ENCODE data around the gene ATP6V1G1.

The ATP6V1G1 gene

DNA sequence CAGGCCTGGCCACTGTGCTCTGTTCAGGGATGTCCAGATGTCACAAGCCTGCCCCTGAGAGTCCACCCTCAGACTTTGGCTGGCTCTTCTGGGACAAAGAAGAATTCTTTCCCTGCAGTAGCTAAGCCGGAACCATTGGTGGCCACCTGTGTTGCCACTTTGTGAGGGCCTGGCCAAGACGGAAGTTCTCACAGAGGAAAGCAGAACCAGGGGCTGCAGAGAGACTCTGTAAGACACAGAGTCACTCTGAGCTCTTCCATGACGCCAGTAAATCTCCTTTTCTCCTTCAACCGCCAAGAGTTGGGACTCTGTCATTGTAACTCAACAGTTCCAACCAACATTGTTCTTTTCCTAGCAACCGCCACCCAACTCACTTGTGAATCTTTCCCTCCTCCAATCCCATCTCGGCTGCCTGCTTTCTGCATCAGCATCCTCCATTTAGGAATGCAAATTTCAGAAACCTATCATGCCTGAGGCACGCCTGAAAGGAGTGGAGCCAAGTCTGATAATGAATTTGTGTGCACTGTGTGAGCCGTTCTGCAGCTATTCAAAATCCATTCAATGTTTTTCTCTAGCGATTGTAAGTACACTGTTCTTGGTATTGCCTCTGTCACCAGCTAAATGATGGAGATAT, 37.8 kb upstream of the ATP6V1G1 start:
- TF ChIP-seq SIN3A (IDR thresholded peaks at IDR 0.05; ENCODE audit: borderline replicate concordance, insufficient read depth, low read length) (no peak), FOXP2 (optimal IDR thresholded peaks at IDR 0.05; ENCODE audit: borderline replicate concordance, extremely low read depth, extremely low read length, insufficient read depth) (no peak), TAF1 (IDR thresholded peaks at IDR 0.05; ENCODE audit: borderline replicate concordance, insufficient read depth, low read length) (no peak)

DNA sequence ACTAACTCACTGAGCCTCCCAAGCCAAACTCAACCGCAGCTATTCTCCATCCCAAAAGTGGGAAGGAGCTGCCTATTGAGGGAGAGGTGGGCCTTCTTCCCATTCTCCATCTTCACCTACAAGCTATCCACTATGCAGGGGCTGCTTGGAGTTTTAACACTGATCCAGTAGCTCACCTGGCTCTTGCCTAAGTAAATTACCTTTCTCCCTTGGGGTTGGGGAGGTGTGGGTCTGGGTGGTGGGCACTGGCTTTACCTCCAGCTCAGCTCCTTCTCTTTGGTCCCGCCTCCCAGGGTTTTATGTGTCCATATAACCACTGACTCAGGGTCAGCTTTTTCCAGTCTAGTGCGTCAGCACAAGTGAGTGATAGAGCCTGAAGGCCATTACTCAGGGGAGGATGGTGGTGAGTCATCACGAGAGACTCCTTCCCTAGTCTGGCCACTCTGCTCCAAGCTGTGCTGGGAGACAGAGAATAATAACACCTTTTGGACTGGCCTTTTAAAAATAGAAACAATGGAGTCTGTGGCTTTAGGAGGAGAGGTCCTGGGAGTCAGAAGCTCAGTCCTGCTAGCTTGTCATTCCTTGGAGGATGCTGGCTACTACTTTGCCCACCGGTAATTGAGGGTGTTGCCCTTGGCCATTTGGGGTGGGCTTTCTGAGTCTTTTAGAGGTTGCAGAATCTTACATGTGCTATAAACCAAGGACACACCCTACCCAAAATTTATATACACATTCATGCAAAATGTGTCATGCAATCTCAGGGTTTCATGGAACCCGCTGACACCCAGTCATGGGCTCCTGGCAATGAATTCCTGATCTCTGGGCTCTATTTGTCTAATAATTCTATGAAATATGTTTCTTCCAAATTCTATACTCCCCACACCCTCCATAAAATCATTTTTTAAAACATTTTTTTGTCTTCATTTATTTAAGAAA, 35.6 kb upstream of the ATP6V1G1 start:
- TF ChIP-seq POLR2AphosphoS5 (IDR thresholded peaks at IDR 0.05; ENCODE audit: low read depth, low read length) (no peak), FOXP2 (optimal IDR thresholded peaks at IDR 0.05; ENCODE audit: borderline replicate concordance, extremely low read depth, extremely low read length, insufficient read depth) (no peak), TAF1 (IDR thresholded peaks at IDR 0.05; ENCODE audit: borderline replicate concordance, insufficient read depth, low read length) (no peak), SIN3A (IDR thresholded peaks at IDR 0.05; ENCODE audit: borderline replicate concordance, insufficient read depth, low read length) (no peak)
- TF ChIP-seq, protein P1, sequence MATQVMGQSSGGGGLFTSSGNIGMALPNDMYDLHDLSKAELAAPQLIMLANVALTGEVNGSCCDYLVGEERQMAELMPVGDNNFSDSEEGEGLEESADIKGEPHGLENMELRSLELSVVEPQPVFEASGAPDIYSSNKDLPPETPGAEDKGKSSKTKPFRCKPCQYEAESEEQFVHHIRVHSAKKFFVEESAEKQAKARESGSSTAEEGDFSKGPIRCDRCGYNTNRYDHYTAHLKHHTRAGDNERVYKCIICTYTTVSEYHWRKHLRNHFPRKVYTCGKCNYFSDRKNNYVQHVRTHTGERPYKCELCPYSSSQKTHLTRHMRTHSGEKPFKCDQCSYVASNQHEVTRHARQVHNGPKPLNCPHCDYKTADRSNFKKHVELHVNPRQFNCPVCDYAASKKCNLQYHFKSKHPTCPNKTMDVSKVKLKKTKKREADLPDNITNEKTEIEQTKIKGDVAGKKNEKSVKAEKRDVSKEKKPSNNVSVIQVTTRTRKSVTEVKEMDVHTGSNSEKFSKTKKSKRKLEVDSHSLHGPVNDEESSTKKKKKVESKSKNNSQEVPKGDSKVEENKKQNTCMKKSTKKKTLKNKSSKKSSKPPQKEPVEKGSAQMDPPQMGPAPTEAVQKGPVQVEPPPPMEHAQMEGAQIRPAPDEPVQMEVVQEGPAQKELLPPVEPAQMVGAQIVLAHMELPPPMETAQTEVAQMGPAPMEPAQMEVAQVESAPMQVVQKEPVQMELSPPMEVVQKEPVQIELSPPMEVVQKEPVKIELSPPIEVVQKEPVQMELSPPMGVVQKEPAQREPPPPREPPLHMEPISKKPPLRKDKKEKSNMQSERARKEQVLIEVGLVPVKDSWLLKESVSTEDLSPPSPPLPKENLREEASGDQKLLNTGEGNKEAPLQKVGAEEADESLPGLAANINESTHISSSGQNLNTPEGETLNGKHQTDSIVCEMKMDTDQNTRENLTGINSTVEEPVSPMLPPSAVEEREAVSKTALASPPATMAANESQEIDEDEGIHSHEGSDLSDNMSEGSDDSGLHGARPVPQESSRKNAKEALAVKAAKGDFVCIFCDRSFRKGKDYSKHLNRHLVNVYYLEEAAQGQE (IDR thresholded peaks at IDR 0.05; ENCODE audit: insufficient read depth in 1 of 2, low read depth in 2 of 2, low read length in 2 of 2), result no peak

DNA sequence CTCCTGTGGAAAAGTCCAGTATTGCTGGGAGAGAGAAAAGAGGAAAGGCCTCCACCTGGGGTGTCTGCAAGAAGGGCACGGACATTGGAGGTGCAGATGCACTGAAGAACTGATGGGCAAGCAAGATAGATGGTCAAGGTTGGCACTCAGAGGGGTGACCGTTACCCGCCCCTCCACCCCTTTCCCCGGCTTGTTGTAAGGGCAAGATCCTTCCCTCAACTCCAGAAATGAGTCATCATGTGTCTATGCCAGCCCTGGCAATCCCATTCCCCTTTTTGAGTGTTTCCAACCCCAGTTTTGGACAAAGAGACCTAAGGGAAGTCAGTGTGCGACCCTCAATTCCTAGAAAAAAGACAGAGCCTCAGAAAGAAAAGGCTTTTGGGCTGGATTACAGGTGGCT, 34.9 kb upstream of the ATP6V1G1 start:
- TF ChIP-seq SIN3A (IDR thresholded peaks at IDR 0.05; ENCODE audit: borderline replicate concordance, insufficient read depth, low read length), result no peak
- TF ChIP-seq FOXP2 (optimal IDR thresholded peaks at IDR 0.05; ENCODE audit: borderline replicate concordance, extremely low read depth, extremely low read length, insufficient read depth), result no peak
- TF ChIP-seq, protein P1 (IDR thresholded peaks at IDR 0.05; ENCODE audit: insufficient read depth in 1 of 2, low read depth in 2 of 2, low read length in 2 of 2), result no peak
- no peak for TF ChIP-seq POLR2AphosphoS5 (IDR thresholded peaks at IDR 0.05; ENCODE audit: low read depth, low read length)
- TF ChIP-seq TAF1 (IDR thresholded peaks at IDR 0.05; ENCODE audit: borderline replicate concordance, insufficient read depth, low read length), result no peak

DNA sequence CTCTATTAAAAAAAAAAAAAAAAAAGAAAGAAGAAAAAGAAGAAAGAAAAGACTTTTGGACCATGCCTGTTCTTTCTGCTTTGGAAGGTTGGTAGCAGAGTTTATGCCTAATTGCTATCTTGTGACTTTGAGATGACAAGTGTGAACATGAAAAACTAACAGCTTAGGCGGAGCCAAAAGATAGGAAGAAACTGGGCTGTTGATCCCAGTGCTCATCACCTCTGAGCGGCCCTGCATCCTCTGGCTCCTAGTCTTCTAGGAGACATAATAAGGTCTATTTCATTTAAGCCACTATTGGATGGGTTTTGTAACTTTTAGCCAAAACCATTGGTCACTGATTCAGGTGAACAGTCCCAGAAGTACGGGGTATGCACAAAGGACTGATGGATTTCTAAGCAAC, 34.4 kb upstream of the ATP6V1G1 start:
- no peak for TF ChIP-seq TAF1 (IDR thresholded peaks at IDR 0.05; ENCODE audit: borderline replicate concordance, insufficient read depth, low read length)
- no peak for TF ChIP-seq POLR2AphosphoS5 (IDR thresholded peaks at IDR 0.05; ENCODE audit: low read depth, low read length)
- TF ChIP-seq, protein P1 (IDR thresholded peaks at IDR 0.05; ENCODE audit: insufficient read depth in 1 of 2, low read depth in 2 of 2, low read length in 2 of 2), result no peak
- TF ChIP-seq FOXP2 (optimal IDR thresholded peaks at IDR 0.05; ENCODE audit: borderline replicate concordance, extremely low read depth, extremely low read length, insufficient read depth), result no peak
- TF ChIP-seq SIN3A (IDR thresholded peaks at IDR 0.05; ENCODE audit: borderline replicate concordance, insufficient read depth, low read length), result no peak

DNA sequence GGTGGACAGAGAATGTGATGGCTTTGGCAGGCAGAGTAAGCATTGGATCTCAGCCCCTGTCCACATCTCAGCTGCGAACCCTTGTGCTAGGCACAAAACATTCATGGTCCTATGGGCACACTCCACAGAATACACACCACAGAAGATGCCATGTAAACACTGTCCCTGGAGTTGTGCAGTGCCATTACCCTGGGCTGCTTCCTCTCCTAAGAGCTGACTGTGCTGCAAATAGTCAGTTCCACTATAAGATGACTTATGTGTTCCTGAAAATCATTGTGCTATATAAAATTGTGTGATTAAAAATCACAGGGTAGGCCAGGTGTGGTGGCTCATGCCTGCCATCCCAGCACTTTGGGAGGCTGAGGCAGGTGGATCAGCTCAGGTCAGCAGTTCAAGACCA, 31.9 kb upstream of the ATP6V1G1 start:
- no peak for TF ChIP-seq TAF1 (IDR thresholded peaks at IDR 0.05; ENCODE audit: borderline replicate concordance, insufficient read depth, low read length)
- TF ChIP-seq FOXP2 (optimal IDR thresholded peaks at IDR 0.05; ENCODE audit: borderline replicate concordance, extremely low read depth, extremely low read length, insufficient read depth), result no peak
- TF ChIP-seq SIN3A (IDR thresholded peaks at IDR 0.05; ENCODE audit: borderline replicate concordance, insufficient read depth, low read length), result no peak
- TF ChIP-seq, protein P1 (IDR thresholded peaks at IDR 0.05; ENCODE audit: insufficient read depth in 1 of 2, low read depth in 2 of 2, low read length in 2 of 2), result no peak
- no peak for TF ChIP-seq POLR2AphosphoS5 (IDR thresholded peaks at IDR 0.05; ENCODE audit: low read depth, low read length)
